Measurements from ENCODE around the gene AP1M1.

Gene AP1M1

DNA sequence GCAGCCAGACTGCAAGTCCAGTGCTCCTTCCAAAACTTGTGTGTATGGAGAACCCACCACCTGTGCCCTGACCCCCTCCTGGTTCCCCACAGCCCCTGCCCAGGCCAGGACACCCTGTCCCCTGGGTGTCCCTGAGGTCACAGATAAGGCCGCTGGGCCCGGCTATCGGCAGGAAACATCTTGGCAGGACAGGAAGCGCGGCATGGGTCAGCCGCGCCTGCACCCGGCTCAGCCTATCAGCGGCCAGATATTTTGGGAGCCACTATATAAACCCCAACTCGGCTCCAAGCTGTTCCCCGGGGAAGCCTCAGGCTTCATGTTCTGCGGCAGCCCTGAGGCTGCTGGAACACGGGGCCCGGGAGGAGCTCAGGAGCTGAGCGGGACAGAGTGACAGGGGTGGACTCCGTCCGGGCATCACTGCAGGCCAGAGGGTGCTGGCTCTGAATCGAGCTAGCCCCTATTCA lies 60.8 kb downstream of the AP1M1 start:
- WGBS, 2 donors (ENCODE audit: extremely low coverage in 2 of 2, insufficient read length in 2 of 2, insufficient replicate concordance in 1 of 2) = no CpG with 5 or more reads among the region's 18 CpGs
- Histone ChIP-seq H3K4me2 (ENCODE audit: insufficient read depth, low read length, poor library complexity, severe bottlenecking) (no peak overlapping the region), H3K9ac (ENCODE audit: low read depth, low read length, poor library complexity) (no peak overlapping the region), H2BK120ac (ENCODE audit: low read depth, low read length) (no peak overlapping the region), H2BK5ac (ENCODE audit: low read length) (no peak overlapping the region), H3K79me1 (ENCODE audit: low read depth, low read length) (peaks cover 2% of the 10 kb centered on the region), H3K23ac (ENCODE audit: low read depth, low read length, poor library complexity) (peak overlapping the region; percentile 73), H3K14ac (ENCODE audit: low read length) (no peak overlapping the region), H3K4ac (ENCODE audit: low read length) (no peak overlapping the region), H3K4me1 (ENCODE audit: control insufficient read depth in 2 of 2, insufficient read depth in 1 of 2, low read depth in 1 of 2, low read length in 2 of 2) (no peaks in the 10 kb centered on the region), H3K4me3 (ENCODE audit: low read length in 2 of 2) (no peak overlapping the region), H2BK15ac (ENCODE audit: low read length) (no peak overlapping the region), H2BK12ac (ENCODE audit: low read length) (no peak overlapping the region), H2AFZ (ENCODE audit: low read length) (no peak overlapping the region), H2AK5ac (ENCODE audit: low read depth, low read length) (peak overlapping the region; percentile 84), H3K9me3 (replicated peaks in 1 of 2; ENCODE audit: control insufficient read depth in 2 of 2, insufficient read depth in 1 of 2, low read depth in 1 of 2, low read length in 2 of 2) (no peaks in the 10 kb centered on the region), H4K8ac (ENCODE audit: low read depth, low read length) (peak overlapping the region; percentile 43), H3K27me3 (ENCODE audit: control insufficient read depth in 3 of 3, insufficient read depth in 3 of 3, low read depth in 1 of 3, low read length in 3 of 3) (peaks cover 0 to 16% (median 0%) of the 10 kb centered on the region in 3 experiments), H3K27ac (replicated peaks; ENCODE audit: low read length) (no peak overlapping the region), H3K18ac (ENCODE audit: low read length) (no peak overlapping the region), H4K91ac (ENCODE audit: low read depth, low read length, poor library complexity) (no peak overlapping the region), H3K36me3 (replicated peaks in 1 of 2; ENCODE audit: control insufficient read depth in 2 of 2, insufficient read depth in 2 of 2, low read length in 2 of 2) (no peaks in the 10 kb centered on the region)
- DNase-seq (ENCODE audit: low spot score) = no peak

- Histone ChIP-seq H3K4me2 (ENCODE audit: insufficient read depth, low read length, poor library complexity, severe bottlenecking) (no peak overlapping the region), H3K36me3 (replicated peaks in 1 of 2; ENCODE audit: control insufficient read depth in 2 of 2, insufficient read depth in 2 of 2, low read length in 2 of 2) (no peaks in the 10 kb centered on the region), H2AFZ (ENCODE audit: low read length) (no peak overlapping the region), H3K18ac (ENCODE audit: low read length) (no peak overlapping the region), H3K27me3 (ENCODE audit: control insufficient read depth in 3 of 3, insufficient read depth in 3 of 3, low read depth in 1 of 3, low read length in 3 of 3) (peaks cover 0 to 16% (median 0%) of the 10 kb centered on the region in 3 experiments), H3K9ac (ENCODE audit: low read depth, low read length, poor library complexity) (no peak overlapping the region), H3K4me3 (ENCODE audit: low read length in 2 of 2) (no peak overlapping the region), H3K79me1 (ENCODE audit: low read depth, low read length) (peaks cover 2% of the 10 kb centered on the region), H2BK12ac (ENCODE audit: low read length) (no peak overlapping the region), H3K27ac (replicated peaks; ENCODE audit: low read length) (no peak overlapping the region), H2AK5ac (ENCODE audit: low read depth, low read length) (peak overlapping the region; percentile 28), H4K8ac (ENCODE audit: low read depth, low read length) (no peak overlapping the region), H2BK5ac (ENCODE audit: low read length) (no peak overlapping the region), H4K91ac (ENCODE audit: low read depth, low read length, poor library complexity) (no peak overlapping the region), H3K23ac (ENCODE audit: low read depth, low read length, poor library complexity) (no peak overlapping the region), H3K4me1 (ENCODE audit: control insufficient read depth in 2 of 2, insufficient read depth in 1 of 2, low read depth in 1 of 2, low read length in 2 of 2) (no peaks in the 10 kb centered on the region), H3K4ac (ENCODE audit: low read length) (no peak overlapping the region), H3K14ac (ENCODE audit: low read length) (no peak overlapping the region), H3K9me3 (replicated peaks in 1 of 2; ENCODE audit: control insufficient read depth in 2 of 2, insufficient read depth in 1 of 2, low read depth in 1 of 2, low read length in 2 of 2) (no peaks in the 10 kb centered on the region), H2BK120ac (ENCODE audit: low read depth, low read length) (no peak overlapping the region), H2BK15ac (ENCODE audit: low read length) (no peak overlapping the region)
- WGBS, 2 donors (ENCODE audit: extremely low coverage in 2 of 2, insufficient read length in 2 of 2, insufficient replicate concordance in 1 of 2) = no CpG with 5 or more reads among the region's 22 CpGs
- DNase-seq (ENCODE audit: low spot score) = no peak
Measured at GRCh38 chr19:16259385-16260159, 61.9 kb downstream of the AP1M1 start.

DNA sequence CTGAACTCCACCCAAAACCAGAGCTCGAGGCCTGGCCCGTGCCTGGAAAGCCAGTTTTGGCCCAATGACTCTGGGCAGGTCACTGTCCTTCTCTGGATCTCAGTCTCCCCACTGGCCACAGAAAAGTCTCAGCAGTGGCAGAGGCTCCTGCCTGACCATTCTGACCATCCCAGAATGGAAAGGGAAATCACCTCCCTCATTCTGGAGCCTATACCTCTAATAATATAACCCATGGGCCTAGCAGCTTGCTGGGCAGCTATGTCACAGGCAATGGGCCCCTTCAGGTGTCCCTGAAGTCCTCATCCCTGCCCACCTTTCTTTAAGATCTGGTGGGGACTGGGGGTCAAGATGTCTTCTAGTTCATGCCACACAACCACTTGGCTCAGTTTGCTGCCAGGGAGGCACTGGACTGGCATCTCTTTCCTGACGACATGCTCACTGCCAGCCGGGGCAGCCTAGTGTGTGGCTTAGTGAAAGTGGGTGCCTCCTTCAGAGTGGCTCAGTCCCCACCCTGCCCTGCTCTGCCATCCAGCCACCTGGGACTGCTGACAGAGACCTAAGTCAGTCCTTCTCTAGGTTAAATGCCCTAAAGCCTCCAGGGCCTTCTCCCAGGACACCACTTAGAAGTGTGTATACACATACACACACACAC lies 62.6 kb downstream of the AP1M1 start:
- Histone ChIP-seq H2BK12ac (ENCODE audit: low read length) (no peak overlapping the region), H3K9ac (ENCODE audit: low read depth, low read length, poor library complexity) (no peak overlapping the region), H3K4me1 (ENCODE audit: control insufficient read depth in 2 of 2, insufficient read depth in 1 of 2, low read depth in 1 of 2, low read length in 2 of 2) (no peaks in the 10 kb centered on the region), H3K4me2 (ENCODE audit: insufficient read depth, low read length, poor library complexity, severe bottlenecking) (no peak overlapping the region), H3K23ac (ENCODE audit: low read depth, low read length, poor library complexity) (no peak overlapping the region), H2AFZ (ENCODE audit: low read length) (no peak overlapping the region), H2BK120ac (ENCODE audit: low read depth, low read length) (no peak overlapping the region), H3K4ac (ENCODE audit: low read length) (no peak overlapping the region), H3K18ac (ENCODE audit: low read length) (no peak overlapping the region), H2AK5ac (ENCODE audit: low read depth, low read length) (no peak overlapping the region), H3K27ac (replicated peaks; ENCODE audit: low read length) (no peak overlapping the region), H2BK5ac (ENCODE audit: low read length) (no peak overlapping the region), H4K91ac (ENCODE audit: low read depth, low read length, poor library complexity) (no peak overlapping the region), H3K27me3 (ENCODE audit: control insufficient read depth in 3 of 3, insufficient read depth in 3 of 3, low read depth in 1 of 3, low read length in 3 of 3) (peaks cover 0 to 16% (median 0%) of the 10 kb centered on the region in 3 experiments), H4K8ac (ENCODE audit: low read depth, low read length) (no peak overlapping the region), H3K14ac (ENCODE audit: low read length) (no peak overlapping the region), H3K9me3 (replicated peaks in 1 of 2; ENCODE audit: control insufficient read depth in 2 of 2, insufficient read depth in 1 of 2, low read depth in 1 of 2, low read length in 2 of 2) (no peaks in the 10 kb centered on the region), H3K79me1 (ENCODE audit: low read depth, low read length) (peaks cover 2% of the 10 kb centered on the region), H3K36me3 (replicated peaks in 1 of 2; ENCODE audit: control insufficient read depth in 2 of 2, insufficient read depth in 2 of 2, low read length in 2 of 2) (no peaks in the 10 kb centered on the region), H2BK15ac (ENCODE audit: low read length) (no peak overlapping the region), H3K4me3 (ENCODE audit: low read length in 2 of 2) (no peak overlapping the region)
- DNase-seq (ENCODE audit: low spot score) = no peak
- WGBS, 2 donors (ENCODE audit: extremely low coverage in 2 of 2, insufficient read length in 2 of 2, insufficient replicate concordance in 1 of 2) = no CpG with 5 or more reads among the region's 4 CpGs

DNA sequence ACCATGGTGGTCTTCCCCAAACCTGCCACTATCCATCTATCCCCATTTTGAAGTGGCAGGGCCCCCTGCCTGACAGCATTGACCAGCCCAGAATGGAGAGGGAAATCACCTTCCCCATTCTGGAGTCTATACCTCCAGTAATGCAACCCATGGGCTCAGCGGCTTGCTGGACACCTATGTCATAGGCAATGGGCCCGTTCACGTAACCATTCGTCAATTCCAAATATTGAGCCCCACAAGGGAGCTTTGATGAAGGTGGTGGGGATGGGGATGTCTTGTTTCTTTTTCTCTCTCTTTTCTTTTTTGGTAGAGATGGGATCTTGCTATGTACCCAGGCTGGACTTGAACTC lies 63.1 kb downstream of the AP1M1 start:
- no CpG with 5 or more reads among the region's 4 CpGs for WGBS, 2 donors (ENCODE audit: extremely low coverage in 2 of 2, insufficient read length in 2 of 2, insufficient replicate concordance in 1 of 2)
- H3K18ac ChIP-seq (ENCODE audit: low read length) = no peak overlapping the region
- peaks cover 2% of the 10 kb centered on the region for H3K79me1 ChIP-seq (ENCODE audit: low read depth, low read length)
- H2BK15ac ChIP-seq (ENCODE audit: low read length) = no peak overlapping the region
- no peak overlapping the region for H2AFZ ChIP-seq (ENCODE audit: low read length)
- no peak overlapping the region for H3K9ac ChIP-seq (ENCODE audit: low read depth, low read length, poor library complexity)
- no peak overlapping the region for H4K8ac ChIP-seq (ENCODE audit: low read depth, low read length)
- DNase-seq (ENCODE audit: low spot score) = no peak
- H3K4ac ChIP-seq (ENCODE audit: low read length) = no peak overlapping the region
- H3K4me3 ChIP-seq (ENCODE audit: low read length in 2 of 2) = no peak overlapping the region
- H4K91ac ChIP-seq (ENCODE audit: low read depth, low read length, poor library complexity) = no peak overlapping the region
- H2AK5ac ChIP-seq (ENCODE audit: low read depth, low read length) = no peak overlapping the region
- no peak overlapping the region for H3K4me2 ChIP-seq (ENCODE audit: insufficient read depth, low read length, poor library complexity, severe bottlenecking)
- H2BK120ac ChIP-seq (ENCODE audit: low read depth, low read length) = no peak overlapping the region
- H3K9me3 ChIP-seq (replicated peaks in 1 of 2; ENCODE audit: control insufficient read depth in 2 of 2, insufficient read depth in 1 of 2, low read depth in 1 of 2, low read length in 2 of 2) = no peaks in the 10 kb centered on the region
- no peak overlapping the region for H3K14ac ChIP-seq (ENCODE audit: low read length)
- no peak overlapping the region for H3K27ac ChIP-seq (replicated peaks; ENCODE audit: low read length)
- no peak overlapping the region for H3K23ac ChIP-seq (ENCODE audit: low read depth, low read length, poor library complexity)
- no peaks in the 10 kb centered on the region for H3K36me3 ChIP-seq (replicated peaks in 1 of 2; ENCODE audit: control insufficient read depth in 2 of 2, insufficient read depth in 2 of 2, low read length in 2 of 2)
- no peak overlapping the region for H2BK5ac ChIP-seq (ENCODE audit: low read length)
- no peak overlapping the region for H2BK12ac ChIP-seq (ENCODE audit: low read length)
- H3K4me1 ChIP-seq (ENCODE audit: control insufficient read depth in 2 of 2, insufficient read depth in 1 of 2, low read depth in 1 of 2, low read length in 2 of 2) = no peaks in the 10 kb centered on the region
- H3K27me3 ChIP-seq (ENCODE audit: control insufficient read depth in 3 of 3, insufficient read depth in 3 of 3, low read depth in 1 of 3, low read length in 3 of 3) = peaks cover 0 to 16% (median 0%) of the 10 kb centered on the region in 3 experiments

Measured in neuronal stem cell (in vitro differentiated cells).